GM12875 (cell line): ENCODE measurements around the gene PDXDC1.
"Not testable (repeated sequence)": the region's sequence is repeated elsewhere in the genome, so short reads cannot be mapped to it uniquely, and the experiment has no call there.

ENCODE experiments used
- H3K4me3 ChIP-seq: one replicate; pipeline ENCODE4 v1.5.1; 2011; ENCODE audit warnings: low read depth, low read length, control low read depth

Gene PDXDC1

GRCh38 chr16:15144781-15145417 lies 170.1 kb downstream of the PDXDC1 start:
- not testable (repeated sequence) for H3K4me3 ChIP-seq

- H3K4me3 ChIP-seq, result not testable (repeated sequence)
Observed at GRCh38 chr16:15145418-15146263, 170.8 kb downstream of the PDXDC1 start.

GRCh38 chr16:15146264-15146662 lies 171.4 kb downstream of the PDXDC1 start:
- H3K4me3 ChIP-seq, result not testable (repeated sequence)

GRCh38 chr16:15148831-15149230 lies 174.0 kb downstream of the PDXDC1 start:
- not testable (repeated sequence) for H3K4me3 ChIP-seq

- not testable (repeated sequence) for H3K4me3 ChIP-seq
Observed at GRCh38 chr16:15149260-15149659, 174.4 kb downstream of the PDXDC1 start.

GRCh38 chr16:15154005-15154404 lies 179.2 kb downstream of the PDXDC1 start:
- peak overlapping the region; percentile 39 for H3K4me3 ChIP-seq

GRCh38 chr16:15154650-15155562 lies 180.1 kb downstream of the PDXDC1 start:
- H3K4me3 ChIP-seq, result peak overlapping the region; percentile 39

- not testable (repeated sequence) for H3K4me3 ChIP-seq
Observed at GRCh38 chr16:15157644-15158043, 182.8 kb downstream of the PDXDC1 start.

GRCh38 chr16:15159671-15160070 lies 184.8 kb downstream of the PDXDC1 start:
- not testable (repeated sequence) for H3K4me3 ChIP-seq

- not testable (repeated sequence) for H3K4me3 ChIP-seq
Observed at GRCh38 chr16:15160571-15160970, 185.7 kb downstream of the PDXDC1 start.

GRCh38 chr16:15163055-15163454 lies 188.2 kb downstream of the PDXDC1 start:
- not testable (repeated sequence) for H3K4me3 ChIP-seq

GRCh38 chr16:15166177-15166576 lies 191.4 kb downstream of the PDXDC1 start:
- not testable (repeated sequence) for H3K4me3 ChIP-seq

GRCh38 chr16:15168303-15168702 lies 193.5 kb downstream of the PDXDC1 start:
- not testable (repeated sequence) for H3K4me3 ChIP-seq

- not testable (repeated sequence) for H3K4me3 ChIP-seq
Observed at GRCh38 chr16:15168953-15169652, 194.3 kb downstream of the PDXDC1 start.

- not testable (repeated sequence) for H3K4me3 ChIP-seq
Observed at GRCh38 chr16:15179909-15180308, 205.1 kb downstream of the PDXDC1 start.

- H3K4me3 ChIP-seq, result not testable (repeated sequence)
Observed at GRCh38 chr16:15180946-15181345, 206.1 kb downstream of the PDXDC1 start.

GRCh38 chr16:15184000-15184399 lies 209.2 kb downstream of the PDXDC1 start:
- H3K4me3 ChIP-seq, result not testable (repeated sequence)
